ENCODE results near the gene HAP1.
"Not testable (repeated sequence)": the region's sequence is repeated elsewhere in the genome, so short reads cannot be mapped to it uniquely, and the experiment has no call there.

The HAP1 gene, protein sequence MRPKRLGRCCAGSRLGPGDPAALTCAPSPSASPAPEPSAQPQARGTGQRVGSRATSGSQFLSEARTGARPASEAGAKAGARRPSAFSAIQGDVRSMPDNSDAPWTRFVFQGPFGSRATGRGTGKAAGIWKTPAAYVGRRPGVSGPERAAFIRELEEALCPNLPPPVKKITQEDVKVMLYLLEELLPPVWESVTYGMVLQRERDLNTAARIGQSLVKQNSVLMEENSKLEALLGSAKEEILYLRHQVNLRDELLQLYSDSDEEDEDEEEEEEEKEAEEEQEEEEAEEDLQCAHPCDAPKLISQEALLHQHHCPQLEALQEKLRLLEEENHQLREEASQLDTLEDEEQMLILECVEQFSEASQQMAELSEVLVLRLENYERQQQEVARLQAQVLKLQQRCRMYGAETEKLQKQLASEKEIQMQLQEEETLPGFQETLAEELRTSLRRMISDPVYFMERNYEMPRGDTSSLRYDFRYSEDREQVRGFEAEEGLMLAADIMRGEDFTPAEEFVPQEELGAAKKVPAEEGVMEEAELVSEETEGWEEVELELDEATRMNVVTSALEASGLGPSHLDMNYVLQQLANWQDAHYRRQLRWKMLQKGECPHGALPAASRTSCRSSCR

DNA sequence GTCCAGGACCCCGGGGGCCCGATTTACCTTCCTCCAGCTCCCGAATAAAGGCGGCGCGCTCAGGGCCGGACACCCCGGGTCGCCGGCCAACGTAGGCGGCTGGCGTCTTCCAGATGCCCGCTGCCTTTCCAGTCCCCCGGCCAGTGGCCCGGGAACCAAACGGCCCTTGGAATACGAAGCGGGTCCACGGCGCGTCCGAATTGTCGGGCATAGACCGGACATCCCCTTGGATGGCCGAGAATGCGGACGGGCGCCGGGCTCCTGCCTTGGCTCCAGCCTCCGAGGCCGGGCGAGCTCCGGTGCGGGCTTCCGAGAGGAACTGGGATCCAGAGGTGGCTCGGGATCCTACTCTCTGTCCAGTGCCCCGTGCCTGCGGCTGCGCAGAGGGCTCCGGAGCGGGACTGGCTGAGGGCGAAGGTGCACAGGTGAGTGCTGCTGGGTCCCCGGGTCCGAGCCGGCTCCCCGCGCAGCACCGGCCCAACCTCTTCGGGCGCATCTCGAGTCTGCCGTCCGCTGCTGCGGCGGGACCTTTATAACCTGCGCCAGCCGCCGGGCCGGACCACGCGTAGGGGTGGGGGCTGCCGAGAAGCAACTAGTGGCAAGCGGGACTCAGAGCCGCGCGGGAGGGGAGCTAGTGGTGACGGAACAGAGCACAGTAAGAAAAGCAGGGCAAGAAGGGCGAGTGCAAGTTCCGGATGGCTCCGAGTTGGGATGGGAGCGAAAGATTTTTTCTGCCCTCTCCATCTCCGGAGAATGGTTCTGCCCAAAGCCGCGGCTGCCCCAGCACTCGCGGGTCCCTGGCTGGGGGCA, at the start of gene HAP1:
Gene HAP1, minus strand, starts transcription at position 505 of the 810 bp plus-strand sequence. Its CDS starts 9 bp downstream, at position 496.
- no peak for DNase-seq (ENCODE audit: low spot score)

DNA sequence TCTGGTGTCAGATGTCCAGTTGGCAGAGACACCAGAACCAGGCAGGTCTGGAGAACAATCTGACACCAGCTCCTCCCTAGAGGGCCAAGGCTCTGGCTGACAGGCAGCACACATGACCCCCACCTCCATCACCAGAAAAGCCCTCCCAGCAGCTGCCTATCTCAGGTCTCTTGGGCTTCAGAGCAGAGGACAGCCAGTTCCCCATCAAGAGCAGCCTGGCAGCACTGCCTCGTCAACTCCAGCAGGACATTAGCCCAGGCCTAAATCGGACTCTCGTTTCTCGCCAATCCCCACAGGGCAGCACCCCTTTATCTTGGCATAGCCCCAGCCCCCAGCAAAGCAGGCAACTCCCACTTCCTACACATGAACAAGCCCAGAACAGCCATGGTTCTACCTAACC, 47.7 kb upstream of the HAP1 start:
- DNase-seq (ENCODE audit: low spot score) = no peak

DNA sequence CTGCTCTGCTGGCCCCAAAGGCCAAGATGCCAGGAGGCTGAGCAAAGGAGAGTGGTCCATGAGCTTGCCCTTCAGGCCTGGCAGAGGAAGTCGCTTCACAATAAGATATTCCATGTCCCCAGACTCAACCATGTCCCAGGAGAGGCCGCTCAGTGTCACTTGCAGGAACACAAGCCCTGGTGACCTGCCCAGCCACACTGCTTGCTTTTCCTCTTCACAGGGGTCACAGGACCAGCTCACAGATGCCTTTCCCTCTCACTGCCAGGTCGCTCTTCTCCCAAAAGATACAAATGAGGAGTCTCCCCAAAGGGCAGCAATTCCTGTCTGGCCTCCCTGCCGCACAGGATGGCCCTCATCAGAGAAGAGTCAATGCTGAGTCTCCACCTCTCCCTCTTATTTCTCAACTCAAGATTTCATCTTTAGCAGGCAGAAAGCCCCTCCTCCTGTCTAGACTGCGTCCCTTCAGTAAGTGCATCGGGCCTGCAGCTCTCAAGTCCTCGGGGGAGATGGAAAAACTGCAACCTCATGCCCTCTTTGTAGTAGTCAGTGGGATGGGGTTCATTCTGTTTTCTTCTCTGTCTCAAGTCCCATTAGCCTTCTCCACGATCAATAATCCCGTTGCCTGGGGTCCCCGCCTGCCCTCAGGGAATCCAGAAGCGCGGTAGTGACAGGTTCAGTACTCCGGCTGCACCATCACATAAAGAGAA, 47.1 kb upstream of the HAP1 start:
- no peak for DNase-seq (ENCODE audit: low spot score)

DNA sequence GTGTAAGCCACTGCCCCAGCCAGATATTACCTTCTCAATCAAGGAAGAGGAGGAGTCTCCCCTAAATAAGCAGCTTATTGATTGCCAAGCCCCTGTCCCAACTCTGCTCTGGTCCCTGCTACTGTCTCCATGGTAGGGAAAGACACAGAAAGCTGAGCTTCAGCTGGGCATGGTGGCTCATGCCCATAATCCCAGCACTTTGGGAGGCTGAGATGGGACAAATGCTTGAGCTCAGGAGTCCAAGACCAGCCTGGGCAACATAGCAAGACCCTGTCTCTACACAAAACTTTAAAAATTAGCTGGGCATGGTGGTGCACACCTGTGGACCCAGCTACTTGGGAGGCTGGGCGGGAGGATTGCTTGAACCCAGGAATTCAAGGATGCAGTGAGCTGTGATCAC, 45.5 kb upstream of the HAP1 start:
- no peak for DNase-seq (ENCODE audit: low spot score)

- DNase-seq (ENCODE audit: low spot score) = peak; percentile 66
These were observed 43.2 kb upstream of the HAP1 start for GRCh38 chr17:41777574-41778188.

- no peak for DNase-seq (ENCODE audit: low spot score)
These were observed 42.7 kb upstream of the HAP1 start for GRCh38 chr17:41777157-41777573.

DNA sequence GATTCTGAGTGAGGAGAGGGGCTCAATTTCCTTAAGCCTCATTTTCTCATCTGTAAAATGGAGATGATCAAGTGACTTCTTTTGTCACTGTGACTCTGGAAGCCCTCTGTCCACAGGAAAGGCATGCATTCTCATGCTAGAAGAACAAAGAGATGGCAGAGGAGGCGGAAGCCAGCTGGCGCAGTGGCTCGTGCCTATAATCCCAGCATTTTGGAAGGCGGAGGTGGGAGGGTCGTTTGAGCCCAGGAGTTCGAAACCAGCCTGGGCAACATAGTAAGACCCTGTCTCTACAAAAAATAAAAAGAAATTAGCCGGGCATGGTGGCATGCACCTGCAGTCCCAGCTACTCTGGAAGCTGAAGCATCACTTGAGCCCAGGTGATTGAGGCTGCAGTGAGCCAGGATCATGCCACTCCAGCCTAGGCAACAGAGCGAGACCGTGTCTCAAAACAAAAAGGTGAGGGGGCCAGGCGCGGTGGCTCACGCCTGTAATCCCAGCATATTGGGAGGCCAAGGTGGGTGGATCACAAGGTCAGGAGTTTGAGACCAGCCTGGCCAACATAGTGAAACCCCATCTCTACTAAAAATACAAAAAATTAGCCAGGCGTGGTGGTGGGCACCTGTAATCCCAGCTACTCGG, 41.9 kb upstream of the HAP1 start:
- not testable (repeated sequence) for DNase-seq (ENCODE audit: low spot score)

DNA sequence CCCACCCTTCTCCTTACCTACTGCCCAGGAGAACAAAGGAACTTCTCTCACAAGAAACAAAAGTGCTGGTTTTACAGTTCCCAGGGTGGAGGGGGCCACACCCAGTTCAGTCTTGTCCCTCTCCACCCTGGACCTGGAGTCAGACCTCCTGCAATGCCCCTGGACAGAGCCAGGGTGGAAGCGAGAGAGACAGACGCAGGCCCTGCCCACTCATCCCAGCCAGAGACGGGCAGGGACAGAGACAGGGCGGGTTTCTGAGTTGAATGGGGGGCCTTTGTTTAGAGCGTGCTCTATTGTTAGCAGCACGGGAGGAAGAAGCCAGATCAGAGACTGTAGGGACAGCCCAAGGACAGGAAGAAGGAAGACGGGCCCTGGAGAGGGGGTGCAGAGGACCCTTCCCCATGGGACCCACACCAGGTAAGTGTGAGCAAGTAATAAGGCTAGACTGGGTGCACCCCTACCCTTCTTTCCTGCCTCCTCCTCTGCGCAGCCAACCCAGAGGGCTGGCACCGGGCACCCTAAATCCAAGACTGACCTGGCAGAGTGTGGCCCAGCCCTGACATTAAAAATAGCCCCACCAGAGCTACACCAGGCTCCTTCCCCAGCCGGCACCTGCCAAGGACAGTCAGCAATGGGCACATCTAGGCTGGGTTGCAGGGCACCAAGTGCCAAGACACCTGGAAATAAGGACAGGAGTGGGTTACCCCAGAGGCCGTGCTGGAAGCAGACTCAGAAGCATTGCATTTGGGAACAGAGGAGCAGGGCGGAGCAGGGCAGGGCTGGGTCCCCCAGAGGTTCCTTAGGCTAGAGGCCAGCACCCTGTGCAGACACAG, 41.2 kb upstream of the HAP1 start:
- peak; percentile 87 for DNase-seq (ENCODE audit: low spot score)

GRCh38 chr17:41773731-41774193, 39.3 kb upstream of the HAP1 start:
- DNase-seq (ENCODE audit: low spot score) = peak; percentile 30

DNA sequence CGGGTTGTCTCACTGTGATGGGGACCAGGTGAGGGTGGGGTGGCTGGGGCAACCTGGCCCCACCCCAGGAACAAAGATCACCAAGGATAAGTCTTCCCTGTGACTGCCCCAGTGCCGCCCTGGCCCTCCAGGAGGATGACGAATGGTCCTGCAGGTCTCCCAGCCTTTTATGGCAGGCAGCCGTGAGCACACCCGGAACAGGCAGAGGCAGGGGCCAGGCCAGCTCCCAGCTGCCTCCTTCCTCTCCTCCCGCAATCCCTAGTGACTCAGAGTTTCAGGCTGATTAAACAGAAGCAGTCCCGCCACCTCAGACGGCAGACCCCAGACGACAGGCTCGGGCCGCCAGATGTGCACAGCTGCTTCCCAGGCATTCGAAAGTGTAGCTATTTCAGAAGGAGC, 38.7 kb upstream of the HAP1 start:
- no peak for DNase-seq (ENCODE audit: low spot score)

DNA sequence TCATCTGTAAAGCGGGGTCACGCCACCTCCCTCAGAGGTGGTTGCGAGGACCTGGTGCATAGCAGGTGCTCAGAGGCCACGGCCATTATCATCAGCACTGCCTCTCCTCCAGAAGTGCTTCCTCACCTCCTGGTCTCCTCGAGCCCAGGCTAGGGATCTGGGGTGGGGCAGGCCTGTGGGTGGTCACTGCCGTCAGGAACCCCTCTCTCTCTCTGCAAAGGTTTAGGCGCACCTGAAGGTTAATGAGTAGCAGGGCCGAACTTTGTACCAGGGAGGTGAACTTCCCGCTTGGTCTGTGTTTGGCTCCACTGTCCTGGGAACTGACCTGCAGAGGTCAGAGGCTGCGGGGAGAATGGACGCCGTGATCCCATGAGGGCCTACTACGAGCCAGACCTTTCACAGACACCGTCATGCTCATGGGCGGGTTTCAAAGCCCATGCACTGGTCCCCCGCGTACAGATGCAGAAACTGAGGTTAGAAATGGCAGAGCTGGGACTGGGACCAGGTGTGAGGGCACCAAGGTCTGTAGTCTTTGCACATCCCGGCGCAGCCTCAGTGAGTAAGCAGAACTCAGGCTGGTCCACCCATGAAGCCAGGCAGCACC, 38.2 kb upstream of the HAP1 start:
- DNase-seq (ENCODE audit: low spot score) = no peak

DNA sequence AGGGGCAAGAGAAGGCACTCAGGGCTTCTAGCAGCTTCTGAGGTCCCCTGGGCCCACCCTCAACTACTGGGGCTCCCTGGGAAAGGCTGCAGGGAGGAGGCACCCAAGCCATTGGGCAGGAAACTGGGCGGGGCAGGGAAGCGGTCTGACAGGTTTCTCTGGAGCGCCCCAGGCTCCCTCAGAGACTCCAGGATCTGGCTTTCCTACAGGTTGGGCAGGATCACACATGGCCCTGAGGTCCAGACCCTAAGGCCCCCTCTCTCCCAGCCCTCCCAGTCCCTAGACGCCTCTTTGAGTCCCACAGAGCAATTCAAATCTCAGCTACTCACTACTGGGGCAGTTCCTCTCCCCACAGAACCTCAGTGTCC, 37.8 kb upstream of the HAP1 start:
- no peak for DNase-seq (ENCODE audit: low spot score)

DNA sequence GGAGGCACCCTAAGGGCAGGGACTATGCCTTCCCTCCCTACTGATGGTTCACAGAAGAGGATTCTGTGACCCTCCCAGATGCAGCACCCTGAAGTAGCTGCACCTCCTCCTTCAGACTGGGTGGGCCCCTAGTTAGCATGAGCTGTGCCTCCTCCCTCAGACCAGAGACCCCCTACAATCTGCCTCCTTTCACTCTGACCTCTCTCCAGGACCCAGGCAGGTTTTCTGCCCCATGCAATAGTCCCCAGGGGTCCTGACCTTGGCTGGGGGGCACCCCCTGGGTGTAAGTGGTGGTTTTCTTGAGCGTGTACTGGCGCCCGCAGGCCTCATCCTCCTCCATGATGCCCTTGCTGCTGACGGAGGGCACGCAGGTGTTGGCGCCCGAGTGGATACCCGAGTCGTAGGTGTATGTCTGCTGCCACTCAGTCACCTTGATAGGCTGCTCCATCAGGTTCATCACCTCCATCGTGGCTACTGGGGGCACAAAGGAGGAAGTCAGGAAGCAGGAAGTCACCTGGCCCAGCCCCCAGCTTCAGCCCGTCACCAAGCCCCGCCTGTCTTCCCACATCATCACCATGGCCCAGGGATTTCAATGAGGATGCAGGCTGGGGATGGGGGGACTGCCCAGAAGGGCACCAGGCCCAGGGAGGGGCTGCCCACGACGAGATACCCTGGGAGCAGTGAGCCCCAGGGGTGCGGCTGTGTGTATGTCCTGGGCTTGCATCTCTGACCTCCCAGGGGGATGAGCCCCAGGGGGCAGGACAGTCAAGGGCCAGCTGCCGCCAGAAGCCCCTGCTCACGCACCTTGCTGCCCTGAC, 37.2 kb upstream of the HAP1 start:
- DNase-seq (ENCODE audit: low spot score) = no peak

DNA sequence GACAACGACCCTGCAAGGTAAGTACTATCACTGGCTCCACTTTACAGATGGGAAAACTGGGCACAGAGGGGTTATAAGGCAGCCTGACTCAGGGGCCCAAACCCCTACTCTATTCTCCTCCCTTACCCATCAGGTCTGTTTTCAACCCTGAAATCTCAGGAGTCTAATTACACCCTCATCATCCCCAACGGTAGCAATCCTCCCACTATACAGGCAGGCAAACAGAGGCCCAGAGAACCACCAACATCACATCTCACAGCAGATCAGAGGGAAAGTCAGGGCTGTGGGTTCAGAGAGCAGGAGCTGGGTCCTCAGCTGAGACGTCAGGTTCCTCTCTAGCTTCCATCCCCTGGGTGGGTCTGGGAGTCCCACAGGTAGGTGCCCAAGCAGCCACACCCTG, 35.5 kb upstream of the HAP1 start:
- DNase-seq (ENCODE audit: low spot score) = no peak

DNA sequence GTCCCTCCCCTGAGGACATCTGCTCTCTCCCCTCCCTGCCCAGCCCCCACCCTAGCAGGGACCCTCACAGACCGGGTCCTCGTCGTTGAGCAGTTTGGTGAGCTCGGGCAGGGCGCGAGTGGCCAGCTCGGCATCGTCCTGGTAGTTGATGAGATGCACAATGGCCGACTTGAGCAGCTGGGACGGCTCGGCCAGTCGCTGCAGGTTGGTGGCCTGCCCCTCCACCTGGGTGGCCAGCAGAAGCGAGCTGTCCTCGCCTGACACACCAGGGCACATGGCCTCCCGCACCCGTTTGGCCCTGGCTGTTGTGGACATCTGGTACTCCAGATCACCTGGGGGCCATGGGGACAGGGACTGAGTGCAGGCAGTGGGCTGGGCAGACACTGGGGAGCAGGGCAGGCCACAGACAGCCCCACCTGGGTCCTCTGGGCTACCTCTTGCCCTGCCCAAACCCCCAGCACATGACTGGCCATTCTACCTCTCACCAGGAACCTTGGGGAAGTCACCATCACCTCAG, 35.0 kb upstream of the HAP1 start:
- no peak for DNase-seq (ENCODE audit: low spot score)

- DNase-seq (ENCODE audit: low spot score) = no peak
These were observed 34.3 kb upstream of the HAP1 start for GRCh38 chr17:41768682-41769288.

DNA sequence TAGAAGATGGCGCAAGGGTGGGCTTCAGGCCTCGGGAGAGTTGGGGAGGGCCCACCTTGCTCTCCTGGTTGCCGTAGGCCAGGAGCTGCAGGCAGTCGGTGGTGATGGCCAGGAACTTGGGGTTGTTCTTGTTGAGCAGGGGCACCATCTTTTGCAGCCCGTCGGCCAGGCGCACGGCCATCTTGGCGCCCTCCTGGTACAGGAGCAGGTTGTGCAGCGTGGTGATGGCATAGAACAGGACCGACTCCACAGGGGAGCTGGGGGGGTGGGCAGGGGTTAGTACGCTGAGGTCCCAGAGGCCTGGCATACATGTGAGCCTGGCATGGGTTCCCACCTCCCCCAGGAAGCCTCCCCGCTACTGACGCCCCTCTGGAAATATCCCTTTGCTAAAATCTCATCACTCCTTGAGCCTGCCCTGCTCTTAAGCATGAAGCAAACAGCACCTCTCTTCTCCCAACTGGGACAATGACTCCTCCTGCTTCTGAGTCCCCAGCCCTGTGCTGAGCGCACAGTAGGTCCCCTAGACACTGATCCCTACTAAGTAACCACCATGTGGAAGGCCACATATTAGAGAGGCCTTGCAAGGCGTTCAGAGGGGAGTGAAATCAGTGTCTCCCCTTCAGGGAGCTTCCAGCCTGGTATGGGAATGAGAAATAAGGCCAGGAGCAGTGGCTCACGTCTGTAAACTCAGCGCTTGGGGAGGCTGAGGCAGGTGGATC, 33.0 kb upstream of the HAP1 start:
- no peak for DNase-seq (ENCODE audit: low spot score)

- DNase-seq (ENCODE audit: low spot score) = no peak
These were observed 31.7 kb upstream of the HAP1 start for GRCh38 chr17:41766135-41766534.
